D721Med (cell line): ENCODE measurements around the gene SEPTIN10.
"Not testable (repeated sequence)": the region's sequence is repeated elsewhere in the genome, so short reads cannot be mapped to it uniquely, and the experiment has no call there.

Source experiments
- DNase-seq: peaks from one replicate; pipeline ENCODE4 v3.0.0; 2011; ENCODE audit warnings: low spot score; ENCODE audit not compliant: insufficient read length
- FAIRE-seq: peaks from 2 replicates; lab custom pipeline; 2011; peaks lifted over from hg19 to GRCh38; lab: Jason Lieb, UNC
- CTCF ChIP-seq: IDR thresholded peaks from 2 replicates; pipeline ENCODE4 v1.5.1; 2012; ENCODE audit warnings: mild to moderate bottlenecking, control low read depth; ENCODE audit not compliant: insufficient read depth; ENCODE audit errors: missing control alignments

SEPTIN10 gene

GRCh38 chr2:109538546-109538945, 75.2 kb downstream of the SEPTIN10 start:
- no peak for DNase-seq
- FAIRE-seq, result no peak
- TF ChIP-seq CTCF, result no peak

- DNase-seq (no peak), FAIRE-seq (no peak)
- no peak for TF ChIP-seq CTCF
Measured at GRCh38 chr2:109537565-109538222, 76.1 kb downstream of the SEPTIN10 start.

DNA sequence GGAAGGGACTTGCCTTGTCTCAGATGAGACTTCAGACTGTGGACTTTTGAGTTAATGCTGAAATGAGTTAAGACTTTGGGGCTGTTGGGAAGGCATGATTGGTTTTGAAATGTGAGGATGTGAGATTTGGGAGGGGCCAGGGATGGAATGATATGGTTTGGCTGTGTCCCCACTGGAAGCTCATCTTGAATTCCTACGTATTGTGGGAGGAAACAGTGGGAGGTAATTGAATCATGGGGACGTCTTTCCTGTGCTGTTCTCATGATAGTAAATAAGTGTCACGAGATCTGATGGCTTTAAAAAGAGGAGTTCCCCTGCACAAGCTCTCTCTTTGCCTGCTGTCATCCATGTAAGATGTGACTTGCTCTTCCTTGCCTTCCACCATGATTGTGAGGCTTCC, 77.2 kb downstream of the SEPTIN10 start:
- not testable (repeated sequence) for DNase-seq, FAIRE-seq

- no peak for TF ChIP-seq CTCF
- no peak for DNase-seq
- FAIRE-seq, result no peak
Measured at GRCh38 chr2:109535217-109535946, 78.4 kb downstream of the SEPTIN10 start.

DNA sequence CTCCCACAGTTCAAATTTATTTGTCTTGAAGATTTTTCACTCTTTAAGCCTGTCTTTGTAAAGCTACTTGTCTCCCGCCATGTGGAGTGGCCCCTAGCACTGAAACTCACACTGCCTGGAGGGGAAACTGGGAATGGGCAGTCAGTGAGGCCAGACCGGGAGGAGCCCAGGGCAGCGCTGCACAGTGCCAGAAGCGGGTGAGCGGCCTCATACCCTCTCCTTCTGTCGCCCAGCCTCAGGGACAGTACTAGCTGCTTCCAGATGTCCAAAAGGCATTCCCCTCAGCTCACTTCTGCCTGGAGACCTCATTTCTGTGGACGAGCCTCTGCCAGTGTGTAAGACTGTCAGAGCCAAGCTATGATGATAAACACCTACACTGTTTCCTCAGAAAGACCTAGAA, 79.9 kb downstream of the SEPTIN10 start:
- DNase-seq (no peak), FAIRE-seq (no peak)
- no peak for TF ChIP-seq CTCF

DNA sequence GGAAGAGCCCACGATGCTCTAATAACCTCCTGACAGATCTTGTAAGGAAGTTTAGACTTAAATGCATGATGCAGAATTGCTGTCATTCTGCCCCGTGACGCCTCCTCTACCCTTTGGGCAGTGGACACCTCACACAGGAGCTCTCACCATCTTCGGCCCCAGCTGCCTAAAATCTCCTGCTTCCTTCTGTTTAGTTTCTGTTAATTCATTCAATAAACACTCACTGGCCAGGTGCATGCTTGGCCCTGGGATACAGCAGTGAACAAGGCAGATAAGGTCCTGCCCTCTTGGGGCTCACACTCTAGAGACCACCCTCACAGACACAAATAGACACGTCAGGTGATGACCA, 81.1 kb downstream of the SEPTIN10 start:
- FAIRE-seq, result no peak
- no peak for TF ChIP-seq CTCF

DNA sequence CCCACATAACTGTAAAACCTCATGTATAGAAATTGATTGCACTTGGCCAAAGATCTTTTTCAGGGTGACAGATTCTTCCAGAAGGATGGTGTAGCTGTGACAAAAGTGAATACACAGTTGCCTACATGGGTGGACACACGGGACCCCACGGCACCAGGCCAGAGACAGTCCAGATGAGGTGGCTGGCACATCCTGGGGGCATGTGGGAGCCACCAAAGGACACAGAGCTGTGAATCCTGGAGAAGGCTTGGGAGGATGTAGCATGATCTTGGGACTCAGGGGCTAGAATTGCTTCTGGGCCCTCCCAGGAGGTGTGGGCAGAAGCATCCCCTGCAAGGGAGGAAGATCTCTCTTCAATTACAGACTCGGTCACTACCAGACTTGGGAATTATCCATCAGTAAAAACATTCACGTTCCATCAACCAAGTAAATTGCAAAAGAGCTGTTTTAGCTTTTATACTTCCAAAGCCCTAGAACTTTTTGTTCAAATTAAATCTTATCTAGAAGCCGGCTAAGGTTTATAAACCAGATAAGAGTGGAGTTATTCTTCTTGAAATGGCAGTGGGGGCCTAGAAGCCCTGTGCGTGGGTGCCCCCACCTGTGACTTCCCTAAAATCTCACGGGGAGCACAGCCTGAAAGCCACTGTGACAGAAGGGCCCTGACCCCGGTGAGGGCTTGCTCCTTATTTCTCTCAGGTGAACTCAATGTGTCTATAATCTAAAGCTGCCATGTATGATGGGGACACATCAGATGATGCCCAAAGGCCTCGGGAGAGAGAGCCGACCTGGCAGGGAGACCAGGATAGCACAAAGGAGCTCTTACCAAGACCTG, 81.7 kb downstream of the SEPTIN10 start:
- no peak for DNase-seq
- no peak for FAIRE-seq
- TF ChIP-seq CTCF, result no peak

More for the DNA sequence above, 81.1 kb downstream of the SEPTIN10 start:
- DNase-seq, result no peak
